GM19193 (cell line): ENCODE data around the gene SUPT6H.

Experiments used
- POLR2A ChIP-seq: IDR thresholded peaks from 4 replicates; pipeline ENCODE4 v1.6.1; 2011; ENCODE audit not compliant: insufficient read depth, insufficient read length; ENCODE audit errors: extremely low read depth

The SUPT6H gene

GRCh38 chr17:28747801-28748750 is 86.1 kb downstream of the SUPT6H start:
- TF ChIP-seq POLR2A = peak; percentile 36

- TF ChIP-seq POLR2A = no peak
Observed at GRCh38 chr17:28748852-28749515, 87.0 kb downstream of the SUPT6H start.

GRCh38 chr17:28749516-28750177 is 87.6 kb downstream of the SUPT6H start:
- TF ChIP-seq POLR2A = no peak

- no peak for TF ChIP-seq POLR2A
Observed at GRCh38 chr17:28750178-28751047, 88.4 kb downstream of the SUPT6H start.

- TF ChIP-seq POLR2A = no peak
Observed at GRCh38 chr17:28751600-28752366, 89.8 kb downstream of the SUPT6H start.
